GM19351 (cell line): ENCODE data around the gene OGFOD1.
A peak's percentile ranks its signal among the peaks of the same experiment; 100 is the strongest.
"Not testable (repeated sequence)": the region's sequence is repeated elsewhere in the genome, so short reads cannot be mapped to it uniquely, and the experiment has no call there.

Source experiments
- ATAC-seq: cut with Tn5 transposase; IDR thresholded peaks from one replicate; pipeline ENCODE4 v1.9.1; 2021; ENCODE audit warnings: mild to moderate bottlenecking, moderate library complexity; ENCODE audit not compliant: unreplicated experiment

The OGFOD1 gene

DNA sequence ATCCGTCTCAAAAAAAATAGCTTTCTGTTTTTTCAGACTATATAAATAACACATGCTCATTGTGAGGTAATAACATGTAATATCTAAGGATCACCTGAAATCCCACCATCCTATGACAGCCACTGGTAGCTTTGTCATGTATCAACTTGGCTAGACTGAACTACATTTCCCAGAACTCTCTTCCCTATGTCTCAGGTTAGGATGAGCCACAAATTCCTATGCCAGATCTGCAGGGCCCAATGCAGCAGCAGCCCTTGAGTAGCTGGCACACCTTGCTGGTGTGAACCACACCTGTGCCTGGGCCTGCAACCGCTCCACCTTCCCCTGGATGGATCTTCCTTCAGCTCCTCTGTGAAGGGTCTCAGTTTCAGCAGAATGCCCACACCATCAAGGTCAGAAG is 28.1 kb downstream of the OGFOD1 start:
- ATAC-seq, result no peak

DNA sequence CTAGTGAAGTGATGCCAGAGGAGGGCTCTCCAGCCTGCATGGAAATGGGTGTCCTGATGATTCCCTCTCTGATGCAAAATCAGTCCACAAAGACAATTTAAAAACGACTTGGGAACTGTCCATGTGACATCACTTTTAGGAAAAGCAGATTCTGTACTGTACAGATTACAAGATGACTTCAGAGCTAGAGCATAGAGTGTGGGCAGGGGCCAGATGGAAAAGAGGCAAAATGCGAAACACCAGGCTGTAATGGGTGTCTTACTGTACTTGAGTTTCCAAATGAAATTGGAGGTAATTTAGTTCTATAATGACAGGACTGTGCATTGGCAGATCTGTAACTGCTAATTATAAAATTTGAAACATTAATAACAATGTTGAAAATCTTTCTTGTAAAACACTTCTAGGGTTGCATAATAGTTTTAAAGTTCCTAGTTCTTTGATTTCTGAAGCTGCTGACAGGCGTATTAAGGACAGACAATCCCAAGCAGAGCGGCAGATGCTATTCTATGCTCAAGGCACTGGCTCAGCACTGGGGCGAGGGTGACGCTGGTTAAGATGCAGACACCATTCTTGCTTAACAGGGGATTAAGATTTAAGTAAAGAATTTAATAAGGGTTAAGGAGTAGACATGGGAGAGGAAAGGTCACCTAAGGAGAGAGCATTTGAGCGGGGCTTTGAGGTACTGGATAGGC is 29.6 kb downstream of the OGFOD1 start:
- no peak for ATAC-seq

DNA sequence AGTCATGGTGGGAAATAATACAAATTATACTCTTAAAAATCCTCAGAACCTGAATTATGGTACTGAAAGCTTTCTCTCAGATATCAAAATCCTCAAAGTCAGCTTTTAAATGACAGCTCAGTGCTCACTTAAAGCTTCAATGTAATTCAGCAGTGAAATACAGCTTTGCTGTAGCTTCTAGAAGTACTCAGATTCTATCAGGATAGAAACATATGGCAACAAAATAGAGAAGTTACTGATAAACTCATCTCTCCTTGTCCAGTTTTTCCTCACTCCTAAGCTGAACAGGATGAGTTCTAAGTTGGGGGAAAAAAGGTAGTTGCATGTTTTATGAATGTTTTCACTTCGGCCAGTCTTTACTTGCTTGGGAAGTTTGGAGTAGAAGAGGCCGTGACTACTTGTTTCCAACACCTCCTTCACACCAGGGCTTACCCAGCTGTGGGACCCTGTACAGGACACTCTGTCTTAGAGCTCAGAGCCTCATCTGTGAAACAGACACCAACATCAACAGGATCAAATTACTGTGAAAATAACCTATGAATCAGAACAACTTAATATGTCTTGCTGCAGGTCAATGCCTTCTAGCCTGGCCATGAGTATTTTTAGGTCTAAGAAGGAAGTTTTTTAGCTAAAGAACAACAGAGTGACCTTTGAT is 30.2 kb downstream of the OGFOD1 start:
- no peak for ATAC-seq

DNA sequence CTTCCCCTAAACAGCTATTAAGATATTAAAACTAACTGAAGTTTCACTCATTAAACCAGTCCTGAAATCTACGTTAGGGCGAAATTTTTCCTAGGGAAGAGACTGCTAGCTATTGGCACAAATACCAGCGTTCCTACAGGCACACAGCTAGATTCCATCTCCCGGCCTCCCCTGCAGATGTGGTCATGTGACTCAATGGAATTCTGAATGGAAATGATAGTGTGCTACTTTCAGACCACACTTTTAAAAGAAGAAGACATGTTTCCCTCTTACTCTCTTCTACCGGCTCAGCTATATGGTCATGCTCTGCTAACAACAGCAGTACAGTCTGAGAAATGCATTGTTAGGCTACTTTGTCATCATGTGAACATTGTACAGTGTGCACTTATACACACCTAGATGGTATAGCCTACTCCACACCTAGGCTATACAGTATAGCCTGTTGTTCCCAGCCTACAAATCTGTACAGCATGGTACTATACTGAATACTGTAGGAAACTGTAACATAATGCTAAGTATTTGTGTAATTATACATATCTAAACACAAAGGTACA is 31.4 kb downstream of the OGFOD1 start:
- no peak for ATAC-seq

DNA sequence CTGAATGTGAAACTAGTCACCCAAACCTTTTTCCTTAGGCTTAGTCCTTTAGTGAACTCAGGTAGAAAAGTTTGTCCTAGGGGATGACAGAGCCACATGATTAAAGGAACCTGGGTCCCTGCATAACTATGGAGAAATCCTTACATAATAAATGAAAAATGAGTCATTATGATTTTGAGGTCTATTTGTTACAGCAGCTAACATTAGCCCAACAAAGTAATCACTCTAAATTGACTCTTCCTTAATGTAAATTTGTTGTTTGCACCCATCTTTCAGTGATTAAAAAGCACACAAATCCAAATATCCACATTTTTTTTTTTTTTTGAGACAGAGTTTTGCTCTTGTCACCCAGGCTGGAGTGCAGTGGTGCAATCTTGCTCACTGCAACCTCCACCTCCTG is 32.0 kb downstream of the OGFOD1 start:
- ATAC-seq, result no peak

DNA sequence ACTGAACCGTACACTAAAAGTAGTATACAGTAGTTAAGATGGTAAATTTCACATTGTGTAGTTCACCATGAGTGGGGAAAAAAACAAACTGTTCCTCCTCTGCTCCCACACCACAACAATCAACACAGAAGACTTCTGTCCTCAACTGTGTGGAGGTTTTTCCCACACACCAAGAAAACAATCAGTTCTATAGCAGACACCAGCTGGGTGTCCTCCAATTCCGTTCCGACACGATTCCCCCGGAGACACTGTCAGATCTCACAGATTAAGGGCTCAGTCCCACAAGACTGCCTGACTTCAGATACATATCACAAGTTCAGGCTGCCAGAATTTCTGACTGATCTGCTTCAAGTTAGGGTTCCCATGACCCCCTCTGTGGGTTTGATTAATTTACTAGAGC is 36.7 kb downstream of the OGFOD1 start:
- no peak for ATAC-seq

DNA sequence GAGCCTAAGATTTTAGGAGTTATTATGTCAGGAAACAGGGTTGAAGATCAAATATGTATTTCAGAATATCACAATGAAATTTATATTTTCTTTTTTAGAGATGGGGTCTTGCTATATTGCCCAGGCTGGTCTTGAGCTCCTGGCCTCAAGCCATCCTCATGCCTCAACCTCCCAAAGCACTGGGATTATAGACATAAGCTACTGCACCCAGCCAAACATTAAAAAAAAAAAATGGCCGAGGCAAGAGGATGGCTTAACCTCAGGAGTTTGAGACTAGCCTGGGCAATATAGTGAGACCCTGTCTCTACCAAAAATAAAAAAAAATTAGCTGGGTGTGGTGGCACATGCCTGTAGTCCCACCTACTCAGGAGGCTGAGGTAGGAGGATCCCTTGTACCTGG is 37.5 kb downstream of the OGFOD1 start:
- ATAC-seq, result not testable (repeated sequence)

DNA sequence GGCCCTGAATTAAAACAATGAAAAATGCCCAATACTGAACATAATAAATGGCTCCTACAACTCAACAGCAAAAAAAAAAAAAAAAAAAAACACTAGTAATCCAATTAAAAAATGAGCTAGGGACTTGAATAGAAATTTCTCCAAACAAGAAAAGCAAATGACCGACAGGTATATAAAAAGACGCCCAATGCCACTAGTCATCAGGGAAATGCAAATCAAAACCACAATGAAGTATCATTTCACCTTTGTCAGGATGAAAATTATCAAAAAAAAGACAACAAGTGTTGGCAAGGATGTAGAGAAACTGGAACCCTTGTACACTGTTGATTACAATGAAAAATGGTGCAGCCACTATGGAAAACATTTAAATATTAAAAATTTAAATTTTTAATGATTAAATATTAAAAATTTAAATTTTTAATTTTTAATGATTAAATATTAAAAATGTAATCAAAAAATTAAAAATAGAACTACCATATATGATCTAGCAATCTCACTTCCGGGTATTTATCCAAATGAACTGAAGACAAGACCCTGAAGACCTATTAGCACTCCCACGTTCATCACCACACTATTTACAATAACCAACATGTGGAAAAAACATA is 40.4 kb downstream of the OGFOD1 start:
- no peak for ATAC-seq

DNA sequence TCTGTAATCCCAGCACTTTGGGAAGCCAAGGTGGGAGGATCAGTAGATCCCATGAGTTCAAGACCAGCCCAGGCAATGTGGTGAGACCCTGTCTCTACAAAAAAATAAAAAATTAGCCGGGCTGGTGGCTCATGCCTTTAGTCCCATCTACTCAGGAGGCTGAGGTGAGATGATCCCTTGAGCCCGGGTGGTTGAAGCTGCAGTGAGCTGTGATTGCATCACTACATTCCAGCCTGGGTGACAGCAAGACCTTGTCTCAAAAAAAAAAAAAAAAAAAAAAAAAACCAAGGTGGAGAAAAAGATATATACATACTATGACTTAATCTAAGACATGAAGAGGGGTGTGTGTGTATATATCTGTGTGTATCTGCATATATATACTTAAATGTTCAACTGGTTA is 41.8 kb downstream of the OGFOD1 start:
- ATAC-seq, result no peak

DNA sequence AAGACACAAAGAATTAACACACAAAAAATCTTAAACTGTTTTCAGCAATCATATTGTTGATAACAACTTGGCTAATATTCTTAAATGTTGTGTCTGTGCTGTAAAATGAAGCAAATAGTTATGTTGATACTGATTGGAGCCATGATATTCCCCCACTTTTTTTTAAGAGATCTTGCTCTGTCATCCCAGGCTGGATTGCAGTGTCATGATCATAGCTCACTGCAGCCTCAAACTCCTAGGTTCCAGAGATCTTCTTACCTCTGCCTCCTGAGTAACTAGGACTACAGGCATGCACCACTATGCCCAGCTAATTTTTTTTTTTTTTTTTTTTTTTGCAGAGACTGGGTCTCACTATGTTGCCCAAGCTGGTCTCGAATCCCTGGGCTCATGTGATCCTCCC is 42.5 kb downstream of the OGFOD1 start:
- ATAC-seq, result no peak

DNA sequence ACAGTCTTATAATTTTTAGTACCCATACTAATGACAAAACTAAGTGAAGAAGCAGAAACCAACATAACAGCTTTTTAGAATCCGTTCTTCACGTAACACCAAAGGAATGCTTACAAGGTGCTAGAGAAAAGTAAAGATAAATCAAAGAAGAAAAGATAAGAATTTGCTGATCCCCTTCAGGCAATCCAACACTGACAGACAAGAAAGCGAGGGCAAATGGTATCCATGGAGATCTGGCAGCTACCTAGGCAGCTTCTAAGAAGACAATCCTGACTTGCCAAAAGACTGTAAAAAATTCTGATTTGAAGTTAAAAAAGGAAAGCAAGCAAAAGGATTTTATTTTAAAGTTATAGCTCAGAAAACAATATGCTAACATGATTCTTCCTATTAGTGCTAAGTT is 53.8 kb downstream of the OGFOD1 start:
- ATAC-seq, result no peak

DNA sequence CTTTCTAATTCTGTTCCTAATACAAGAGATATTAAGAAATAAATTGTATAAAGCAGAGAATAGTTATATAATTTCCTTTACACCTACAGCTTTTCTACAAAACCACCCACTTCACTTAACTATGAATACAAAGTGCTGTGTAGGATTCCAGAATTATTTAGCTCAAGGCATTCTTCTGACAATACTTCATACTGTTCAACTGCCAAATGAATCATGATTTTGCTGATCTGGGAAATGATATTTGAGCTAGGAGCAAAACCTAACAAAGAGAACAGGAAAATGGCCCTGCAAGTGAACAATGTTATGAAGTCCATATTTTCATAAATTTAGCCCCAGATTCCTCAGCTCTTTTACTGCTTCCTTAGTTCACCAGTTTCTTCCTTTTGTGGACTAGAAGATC is 55.6 kb downstream of the OGFOD1 start:
- no peak for ATAC-seq

DNA sequence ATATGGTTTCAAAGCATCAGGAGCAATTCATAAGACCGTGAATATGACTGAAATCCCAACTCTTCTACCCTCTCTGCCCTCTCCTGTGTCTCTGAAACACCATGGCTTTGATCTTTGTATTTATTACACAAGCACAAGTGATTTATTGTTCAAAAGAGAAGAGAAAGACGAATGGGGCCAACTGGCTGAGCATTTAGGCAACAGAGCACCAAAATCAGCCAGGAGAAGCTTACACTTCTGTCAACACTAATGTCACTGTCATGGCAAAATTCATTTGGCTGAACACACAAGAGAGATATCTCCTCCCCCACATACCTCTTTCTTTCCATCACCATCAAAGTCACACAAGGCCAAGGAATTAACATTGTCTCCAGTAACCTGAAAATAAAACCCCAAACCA is 59.2 kb downstream of the OGFOD1 start:
- no peak for ATAC-seq

DNA sequence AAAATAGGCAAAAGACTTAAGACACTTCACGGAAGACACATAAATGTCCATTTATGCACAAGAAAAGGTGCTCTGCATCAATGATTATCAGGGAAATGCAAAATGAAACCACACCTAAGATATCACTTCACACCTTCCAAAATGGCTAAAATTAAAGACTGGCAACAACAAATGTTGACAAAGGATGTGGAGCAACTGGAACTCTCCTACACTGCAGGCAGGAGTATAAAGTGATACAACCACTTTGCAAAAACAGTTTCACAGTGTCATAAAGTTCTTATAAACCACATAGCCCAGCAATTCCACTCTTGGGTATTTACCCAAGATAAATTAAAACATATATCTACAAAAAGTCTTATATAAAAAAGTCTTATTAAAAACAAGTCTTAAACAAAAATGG is 60.7 kb downstream of the OGFOD1 start:
- ATAC-seq, result no peak

DNA sequence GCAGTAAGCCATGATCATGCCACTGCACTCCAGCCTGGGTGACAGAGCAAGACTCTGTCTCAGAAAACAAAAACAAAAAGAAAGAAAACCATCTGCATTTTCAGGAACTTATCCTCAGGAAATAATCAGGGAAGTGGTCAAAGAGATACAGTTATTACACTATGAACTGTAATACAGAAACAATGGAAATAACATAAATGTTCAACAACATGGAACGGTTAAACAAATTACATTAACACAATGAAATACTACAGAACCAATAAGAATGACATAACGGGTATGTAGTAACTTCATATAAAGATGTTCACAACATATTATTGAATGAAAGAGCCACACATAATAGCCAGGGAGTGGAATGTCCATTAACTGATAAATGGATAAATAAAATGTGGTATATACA is 61.7 kb downstream of the OGFOD1 start:
- ATAC-seq, result no peak

DNA sequence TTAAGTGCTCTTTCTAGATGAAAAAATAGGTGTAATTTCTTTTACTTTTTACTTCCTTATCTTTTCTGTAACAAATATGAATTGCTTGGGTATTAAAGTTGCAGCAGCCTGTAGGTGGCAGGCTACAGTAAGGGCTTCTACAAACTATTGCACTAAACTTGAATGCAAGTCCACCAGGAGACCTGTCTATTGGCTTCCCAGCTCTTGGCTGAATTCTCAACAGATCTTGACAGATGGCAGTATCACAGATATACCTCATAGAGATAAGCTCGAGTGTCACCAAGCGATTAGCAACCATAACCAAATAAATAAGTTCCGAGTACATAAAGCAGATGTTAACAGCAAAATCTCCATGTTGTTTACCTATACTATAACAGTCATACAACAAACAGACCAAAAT is 62.6 kb downstream of the OGFOD1 start:
- peak; percentile 50 for ATAC-seq

DNA sequence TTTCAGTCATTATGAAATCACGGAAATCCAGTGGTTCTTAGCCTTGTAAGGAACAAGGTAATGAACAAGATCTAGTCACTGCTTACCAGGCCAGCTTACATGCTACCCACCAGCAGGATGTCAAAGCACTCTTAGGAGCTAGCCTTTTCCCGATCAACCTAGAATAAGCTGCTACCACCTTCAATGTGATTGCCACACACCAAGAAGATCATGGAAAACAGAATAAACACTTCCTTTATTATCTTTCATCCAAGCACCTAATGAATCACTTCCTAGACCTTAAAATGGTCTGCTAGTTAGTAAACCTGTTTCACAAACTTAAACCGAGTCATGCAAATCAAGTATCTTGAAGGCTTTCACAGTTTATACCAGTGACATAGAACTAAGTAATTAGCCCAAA is 63.5 kb downstream of the OGFOD1 start:
- ATAC-seq, result no peak

DNA sequence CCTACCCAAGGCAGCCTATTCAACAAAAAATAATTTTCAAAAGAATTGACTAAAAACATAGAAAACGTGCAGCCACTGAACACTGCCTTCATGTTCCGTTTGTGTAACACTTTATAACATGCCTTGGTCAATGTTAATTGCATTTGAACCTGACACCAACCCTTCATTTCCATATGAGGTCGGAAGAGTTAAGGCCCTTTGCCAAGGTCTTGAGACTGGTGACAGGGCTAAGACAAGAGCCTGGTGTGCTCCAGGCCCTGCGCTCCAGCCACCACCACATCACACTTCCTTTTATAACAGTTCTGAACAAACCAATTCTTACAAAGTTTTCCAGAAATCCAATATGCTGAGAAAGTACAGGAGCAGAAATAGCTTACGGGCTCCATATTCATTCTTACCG is 64.3 kb downstream of the OGFOD1 start:
- ATAC-seq, result no peak

DNA sequence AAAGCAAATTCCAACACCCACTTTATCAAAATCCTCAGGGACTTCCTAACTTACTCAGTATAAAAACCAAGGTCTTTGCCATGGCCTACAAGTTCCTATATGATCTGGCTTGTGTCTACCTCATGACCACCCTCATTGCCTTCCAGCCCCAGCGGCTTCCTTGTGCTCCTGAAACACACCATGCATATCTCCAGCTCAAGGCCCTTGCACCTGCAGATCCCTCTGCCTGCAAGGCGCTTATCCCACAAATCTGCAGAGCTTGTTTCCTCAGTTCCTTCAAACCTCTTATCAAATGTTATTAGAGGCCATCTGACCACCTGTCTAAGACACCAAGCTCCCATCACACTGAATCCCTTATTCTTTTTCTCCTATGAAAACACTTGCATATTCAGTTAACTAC is 65.9 kb downstream of the OGFOD1 start:
- no peak for ATAC-seq

DNA sequence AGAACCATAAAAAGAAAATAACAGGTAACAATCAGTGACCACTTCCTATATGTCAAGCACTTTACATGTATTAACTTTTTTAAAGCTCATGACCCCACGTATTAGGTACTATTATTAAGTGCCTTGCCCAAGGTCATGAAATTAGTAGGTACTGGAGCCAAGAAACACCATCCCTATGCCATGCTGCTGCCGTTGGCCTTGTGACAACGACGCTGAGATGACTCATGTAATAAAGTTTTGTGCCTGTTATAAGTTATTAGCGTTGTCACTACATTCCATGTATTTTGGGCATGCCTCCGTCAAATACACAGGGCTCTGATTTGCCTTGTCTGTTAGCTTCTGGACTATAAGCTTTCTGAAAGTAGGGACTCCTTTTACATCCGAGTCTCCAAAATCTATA is 67.1 kb downstream of the OGFOD1 start:
- ATAC-seq, result no peak

DNA sequence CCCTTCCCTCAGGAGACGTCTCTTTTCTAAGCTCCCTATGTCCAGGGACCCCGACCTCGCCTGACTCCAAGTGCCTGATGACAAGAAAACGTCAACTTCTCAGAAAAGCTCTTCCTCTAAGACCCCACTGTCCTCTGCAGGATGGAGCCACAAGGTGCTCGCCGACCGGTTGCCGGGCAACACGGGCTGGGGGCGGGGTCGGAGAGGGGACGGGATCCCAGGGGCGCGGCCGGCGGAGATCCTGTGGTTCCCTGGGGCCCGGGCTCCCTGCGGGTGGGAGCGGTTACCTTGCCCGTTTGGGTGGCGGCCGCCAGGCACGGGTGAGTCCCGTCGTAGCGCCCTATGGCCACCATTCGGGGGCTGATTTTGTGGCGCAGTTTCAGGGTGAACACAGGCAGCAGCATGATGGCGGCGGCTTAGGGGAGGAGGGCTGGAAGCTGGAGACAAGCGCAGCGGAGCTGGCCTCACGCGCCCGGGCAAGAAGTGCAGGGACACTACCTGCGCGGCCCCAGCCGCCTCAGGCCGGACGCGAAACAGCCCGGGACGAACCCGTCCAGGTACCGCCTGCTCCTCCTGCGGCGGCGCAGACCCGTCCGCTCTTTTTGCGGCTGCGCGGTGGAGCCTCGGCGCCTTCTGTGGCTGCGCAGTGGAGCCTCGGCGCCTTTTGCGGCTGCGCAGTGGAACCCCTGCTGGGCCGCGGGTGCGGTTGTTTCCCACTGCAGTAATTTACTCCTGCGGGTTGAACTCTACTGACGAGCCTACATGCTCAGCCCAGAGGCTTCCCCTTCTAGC is 68.3 kb downstream of the OGFOD1 start, which contains the start of gene BBS2:
TSS of gene BBS2 (minus strand) at position 566 of the 792 bp plus-strand sequence. CDS start at position 404, 162 bp downstream.
- peak; percentile 82 for ATAC-seq
